PFSK-1 (cell line): ENCODE measurements around the gene RHOH.

Source experiments
- FOXP2 ChIP-seq: optimal IDR thresholded peaks from 2 replicates; pipeline ENCODE3; 2011; ENCODE audit warnings: borderline replicate concordance, control low read depth, inconsistent platforms; ENCODE audit not compliant: insufficient read depth; ENCODE audit errors: extremely low read length, extremely low read depth
- POLR2AphosphoS5 ChIP-seq: IDR thresholded peaks from 2 replicates; pipeline ENCODE4 v1.6.1; 2012; ENCODE audit warnings: low read depth, mild to moderate bottlenecking, control low read depth, low read length, moderate library complexity
- REST ChIP-seq, 2 experiments: IDR thresholded peaks; 2 replicates each; pipeline versions ENCODE4 v1.6.1 to v1.8.0; 2011 to 2012; ENCODE audit warnings: low read depth in 2 of 2, low read length in 2 of 2, control low read depth in 1 of 2, inconsistent platforms in 1 of 2, mild to moderate bottlenecking in 1 of 2, moderate library complexity in 1 of 2; ENCODE audit not compliant: insufficient read depth in 1 of 2
- SIN3A ChIP-seq: IDR thresholded peaks from 2 replicates; pipeline ENCODE4 v1.6.1; 2012; ENCODE audit warnings: mild to moderate bottlenecking, low read length, moderate library complexity, borderline replicate concordance; ENCODE audit not compliant: insufficient read depth
- TAF1 ChIP-seq: IDR thresholded peaks from 2 replicates; pipeline ENCODE4 v1.6.1; 2012; ENCODE audit warnings: low read length, control low read depth, borderline replicate concordance; ENCODE audit not compliant: insufficient read depth

RHOH gene

GRCh38 chr4:40228497-40229365, 31.9 kb downstream of the RHOH start:
- no peak for TF ChIP-seq FOXP2
- TF ChIP-seq TAF1: no peak
- TF ChIP-seq REST (IDR thresholded peaks at IDR 0.05; ENCODE audit: insufficient read depth in 1 of 2, low read depth in 2 of 2, low read length in 2 of 2): no peak
- no peak for TF ChIP-seq POLR2AphosphoS5
- no peak for TF ChIP-seq SIN3A

GRCh38 chr4:40231316-40231863, 34.6 kb downstream of the RHOH start:
- TF ChIP-seq POLR2AphosphoS5 (no peak), FOXP2 (no peak), SIN3A (no peak), TAF1 (no peak), REST (IDR thresholded peaks at IDR 0.05; ENCODE audit: insufficient read depth in 1 of 2, low read depth in 2 of 2, low read length in 2 of 2) (no peak)

- no peak for TF ChIP-seq SIN3A
- TF ChIP-seq REST (IDR thresholded peaks at IDR 0.05; ENCODE audit: insufficient read depth in 1 of 2, low read depth in 2 of 2, low read length in 2 of 2): no peak
- no peak for TF ChIP-seq TAF1
- no peak for TF ChIP-seq POLR2AphosphoS5
- no peak for TF ChIP-seq FOXP2
Observed at GRCh38 chr4:40232610-40233009, 35.8 kb downstream of the RHOH start.

GRCh38 chr4:40233227-40233626, 36.4 kb downstream of the RHOH start:
- no peak for TF ChIP-seq TAF1
- no peak for TF ChIP-seq FOXP2
- TF ChIP-seq REST (IDR thresholded peaks at IDR 0.05; ENCODE audit: insufficient read depth in 1 of 2, low read depth in 2 of 2, low read length in 2 of 2): no peak
- no peak for TF ChIP-seq SIN3A
